Measurements from ENCODE around the gene ABCC8. TPM values are rescaled to one million over a fixed set of nuclear protein-coding genes. Genes with fewer than 3 reads are reported as not detected.

Gene ABCC8
- total and polyA plus RNA-seq, 2 of the 8 experiments (the other 6 are each of a cell fraction or from before 2014, with no cell fraction given), result 3.7 to 4.9 TPM

GRCh38 chr11:17437366-17437765, 39.3 kb downstream of the ABCC8 start:
- peak overlapping the region; percentile 5; the same call in 1 of the 2 replicates for H2BK20ac ChIP-seq (ENCODE audit: low read length)
- H3K27ac ChIP-seq (ENCODE audit: low read depth, low read length), result no peak overlapping the region
- H3K23me2 ChIP-seq (ENCODE audit: low read depth, low read length), result no peaks in the 10 kb centered on the region
- H3K36me3 ChIP-seq (ENCODE audit: control insufficient read depth in 2 of 4, insufficient read depth in 4 of 4, low read length in 3 of 4), result no peaks in the 10 kb centered on the region
- H3K18ac ChIP-seq (ENCODE audit: extremely low read depth, low read length), result no peak overlapping the region
- peaks cover 1 to 29% (median 26%) of the 10 kb centered on the region in 4 experiments; a peak in 6 of 7 replicates for H3K27me3 ChIP-seq (replicated peaks in 1 of 4; ENCODE audit: control insufficient read depth in 3 of 4, extremely low read depth in 1 of 4, insufficient read depth in 3 of 4, low read length in 3 of 4)
- no peaks in the 10 kb centered on the region for H4K20me1 ChIP-seq (replicated peaks in 1 of 2; ENCODE audit: control insufficient read depth in 1 of 2, insufficient read depth in 2 of 2, low read length in 2 of 2)
- no peak overlapping the region for H3K4me2 ChIP-seq (ENCODE audit: insufficient read depth in 1 of 2, low read depth in 2 of 2, low read length in 2 of 2)
- H2BK12ac ChIP-seq (ENCODE audit: low read depth, low read length), result no peak overlapping the region
- H3K4me1 ChIP-seq (replicated peaks in 1 of 4; ENCODE audit: control insufficient read depth in 3 of 4, insufficient read depth in 4 of 4, low read length in 3 of 4), result peaks cover 0 to 4% (median 1%) of the 10 kb centered on the region in 4 experiments; a peak in 4 of 7 replicates
- no peak overlapping the region for H2BK15ac ChIP-seq (ENCODE audit: low read length)
- no peak overlapping the region for H3K23ac ChIP-seq (ENCODE audit: insufficient read length)
- H3K9ac ChIP-seq (replicated peaks in 1 of 4; ENCODE audit: extremely low read depth in 1 of 4, low read depth in 3 of 4, low read length in 3 of 4), result no peak overlapping the region
- H2BK5ac ChIP-seq (ENCODE audit: low read depth, low read length), result no peak overlapping the region
- H2BK120ac ChIP-seq (replicated peaks; ENCODE audit: low read depth, low read length), result no peak overlapping the region
- no peaks in the 10 kb centered on the region; a peak in 1 of 4 replicates for H3K9me3 ChIP-seq (ENCODE audit: insufficient read depth in 2 of 2, low read depth in 1 of 2, low read length in 1 of 2)
- TF ChIP-seq GABPA (IDR thresholded peaks at IDR 0.05; ENCODE audit: borderline replicate concordance, insufficient read depth, low read length), result no peak
- DNase-seq (ENCODE audit: low read depth in 1 of 2, low spot score in 2 of 2) (no peak), FAIRE-seq (no peak)
- ChIA-PET CTCF (ENCODE audit: partially characterized antibody) (interaction anchor here (0.6 to 1.8 kb wide), 7 partner anchors 11 to 95 kb away, joined by 3 to 4 read pairs (median 3); no protein-coding TSS in a partner anchor), POLR2A (ENCODE audit: partially characterized antibody) (no interaction called here)
- H4K91ac ChIP-seq (replicated peaks; ENCODE audit: insufficient read length, low read length), result no peak overlapping the region
- no peak overlapping the region for H3K4ac ChIP-seq (replicated peaks; ENCODE audit: insufficient read length, low read depth, low read length)
- no peak overlapping the region for H3K14ac ChIP-seq (ENCODE audit: insufficient read length)
- H3K4me3 ChIP-seq (ENCODE audit: extremely low read depth in 1 of 4, insufficient read depth in 2 of 4, low read depth in 3 of 4, low read length in 4 of 4), result no peak overlapping the region
- no peak overlapping the region for H3K56ac ChIP-seq (replicated peaks; ENCODE audit: insufficient read length, low read depth, low read length)
- 95% methylated on average over 3 of the region's 3 CpGs; no CpG with 5 or more reads in 1 of the 2 experiments for WGBS, 2 experiments (ENCODE audit: extremely low coverage in 1 of 2, insufficient coverage in 1 of 2, insufficient read length in 1 of 2, insufficient replicate concordance in 2 of 2, low coverage in 1 of 2, low lambda C conversion rate in 2 of 2, missing lambda C conversion rate in 1 of 2)
- no peak overlapping the region for H2AK5ac ChIP-seq (ENCODE audit: low read depth, low read length)
- no peak overlapping the region for H2AFZ ChIP-seq (ENCODE audit: low read length)
- no peak overlapping the region for H4K5ac ChIP-seq (ENCODE audit: insufficient read length, low read depth, low read length)
- H3K79me2 ChIP-seq (ENCODE audit: control insufficient read depth in 1 of 2, insufficient read depth in 2 of 2, low read length in 2 of 2), result no peaks in the 10 kb centered on the region
- no peaks in the 10 kb centered on the region for H3K79me1 ChIP-seq (ENCODE audit: low read depth, low read length)
- H4K8ac ChIP-seq (ENCODE audit: extremely low read depth, insufficient read depth, low read length), result no peak overlapping the region; the same call in 1 of the 2 replicates
